Smooth muscle cell (in vitro differentiated cells): ENCODE data around the gene VMP1. TPM values are rescaled to one million over a fixed set of nuclear protein-coding genes. Genes with fewer than 3 reads are reported as not detected.

ENCODE experiments used
- DNase-seq: peaks from one replicate; lab custom pipeline; 2025; ENCODE audit not compliant: unreplicated experiment; lab: John Stamatoyannopoulos, UW
- H2AFZ ChIP-seq: fragments of 200-600 bp; sonication (generic); 2 replicates; pipeline ENCODE4 v1.6.0; 2016; ENCODE audit warnings: antibody characterized with exemption, low read depth, mild to moderate bottlenecking
- H3F3A ChIP-seq: fragments of 200-600 bp; sonication (generic); 2 replicates; pipeline ENCODE4 v1.6.0; 2017; ENCODE audit warnings: antibody characterized with exemption, low read depth
- H3K27ac ChIP-seq: fragments of 200-600 bp; sonication (generic); 2 replicates; pipeline ENCODE4 v1.5.1; 2016; ENCODE audit warnings: low read depth, mild to moderate bottlenecking
- H3K27me3 ChIP-seq: fragments of 200-600 bp; sonication (generic); 2 replicates; pipeline ENCODE4 v1.6.1; 2016; ENCODE audit warnings: low read depth, mild to moderate bottlenecking
- H3K36me3 ChIP-seq: fragments of 200-600 bp; sonication (generic); 2 replicates; pipeline ENCODE4 v1.5.1; 2016; ENCODE audit warnings: low read depth
- H3K4me1 ChIP-seq: fragments of 200-600 bp; sonication (generic); 2 replicates; pipeline ENCODE4 v1.5.1; 2016; ENCODE audit warnings: low read depth
- H3K4me2 ChIP-seq: fragments of 200-600 bp; sonication (generic); 2 replicates; pipeline ENCODE4 v1.6.0; 2016; ENCODE audit warnings: mild to moderate bottlenecking
- H3K4me3 ChIP-seq: fragments of 200-600 bp; sonication (generic); 2 replicates; pipeline ENCODE4 v1.5.1; 2016; ENCODE audit warnings: mild to moderate bottlenecking
- H3K79me2 ChIP-seq: fragments of 200-600 bp; sonication (generic); 2 replicates; pipeline ENCODE4 v1.6.0; 2016; ENCODE audit warnings: low read depth, mild to moderate bottlenecking
- H3K9ac ChIP-seq: fragments of 200-600 bp; sonication (generic); 2 replicates; pipeline ENCODE4 v1.6.0; 2016; ENCODE audit warnings: low read depth
- H3K9me3 ChIP-seq: fragments of 200-600 bp; sonication (generic); replicated peaks from 2 replicates; pipeline ENCODE4 v1.5.1; 2016; ENCODE audit warnings: low read depth
- H4K20me1 ChIP-seq: fragments of 200-600 bp; sonication (generic); 2 replicates; pipeline ENCODE4 v1.6.0; 2016; ENCODE audit warnings: low read depth
- WGBS: methylation state at CpG from one replicate; pipeline ENCODE4 v1.1.7; 2016; ENCODE audit warnings: low lambda C conversion rate; 5-methylcytosine and 5-hydroxymethylcytosine counted together
- polyA plus RNA-seq: library from polyadenylated mRNA; unstranded; fragments of >200 nt; fragmentation: Nextera tagmentation; extraction: Ambion mirVana; gene quantifications from 2 replicates; pipeline ENCODE4 v1.2.1, GENCODE V29; 2016
- total RNA-seq: library from RNA; depleted of rRNA; stranded (reverse); fragments of >200 nt; gene quantifications from 2 replicates; pipeline ENCODE4 v1.2.3, GENCODE V29; 2014
- TF ChIP-seq, protein P1 (sequence below): fragments of 200-600 bp; sonication (generic); IDR thresholded peaks from 2 replicates; pipeline ENCODE4 v1.5.1; 2017; ENCODE audit warnings: borderline replicate concordance, mild to moderate bottlenecking, antibody characterized with exemption; ENCODE audit not compliant: insufficient read depth, poor library complexity, severe bottlenecking

VMP1 gene
- total and polyA plus RNA-seq, 2 experiments from 2014 or later, result 102 to 545 TPM

DNA sequence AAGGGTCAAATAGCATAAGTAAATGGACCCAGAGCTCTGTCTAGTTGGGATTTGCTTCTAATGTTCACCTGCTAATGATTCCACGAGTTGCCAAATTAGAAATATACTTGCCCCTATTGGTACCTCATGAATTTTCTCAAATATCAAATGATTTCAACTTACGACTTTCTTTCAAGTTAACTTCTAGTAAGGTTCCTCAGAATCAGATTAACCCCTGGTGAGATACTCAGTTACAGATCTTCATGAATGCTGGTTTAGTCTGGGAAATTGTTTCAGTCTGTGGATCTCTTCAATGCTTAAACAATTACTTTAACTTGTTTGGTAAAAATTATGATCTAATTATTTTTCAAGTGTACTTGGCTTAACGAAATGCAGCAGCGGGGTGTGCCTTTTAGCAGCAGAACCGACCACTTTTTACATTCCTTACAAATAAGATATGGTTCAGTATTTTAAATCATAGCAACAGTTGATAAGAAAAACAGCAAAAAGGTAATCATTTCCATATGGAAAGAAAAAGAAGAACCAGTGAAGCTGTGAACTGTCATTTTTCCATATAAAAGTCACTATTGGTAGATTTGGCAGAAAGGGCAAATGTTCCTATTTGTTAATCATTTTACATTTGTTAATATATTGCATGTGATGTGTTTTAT, 150.8 kb downstream of the VMP1 start:
- no peak overlapping the region for H2AFZ ChIP-seq
- TF ChIP-seq, protein P1, sequence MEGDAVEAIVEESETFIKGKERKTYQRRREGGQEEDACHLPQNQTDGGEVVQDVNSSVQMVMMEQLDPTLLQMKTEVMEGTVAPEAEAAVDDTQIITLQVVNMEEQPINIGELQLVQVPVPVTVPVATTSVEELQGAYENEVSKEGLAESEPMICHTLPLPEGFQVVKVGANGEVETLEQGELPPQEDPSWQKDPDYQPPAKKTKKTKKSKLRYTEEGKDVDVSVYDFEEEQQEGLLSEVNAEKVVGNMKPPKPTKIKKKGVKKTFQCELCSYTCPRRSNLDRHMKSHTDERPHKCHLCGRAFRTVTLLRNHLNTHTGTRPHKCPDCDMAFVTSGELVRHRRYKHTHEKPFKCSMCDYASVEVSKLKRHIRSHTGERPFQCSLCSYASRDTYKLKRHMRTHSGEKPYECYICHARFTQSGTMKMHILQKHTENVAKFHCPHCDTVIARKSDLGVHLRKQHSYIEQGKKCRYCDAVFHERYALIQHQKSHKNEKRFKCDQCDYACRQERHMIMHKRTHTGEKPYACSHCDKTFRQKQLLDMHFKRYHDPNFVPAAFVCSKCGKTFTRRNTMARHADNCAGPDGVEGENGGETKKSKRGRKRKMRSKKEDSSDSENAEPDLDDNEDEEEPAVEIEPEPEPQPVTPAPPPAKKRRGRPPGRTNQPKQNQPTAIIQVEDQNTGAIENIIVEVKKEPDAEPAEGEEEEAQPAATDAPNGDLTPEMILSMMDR, result no peak
- H3K9me3 ChIP-seq, result no peaks in the 10 kb centered on the region
- no peaks in the 10 kb centered on the region for H3K36me3 ChIP-seq
- peak overlapping the region; percentile 26 for H3K9ac ChIP-seq
- no peak overlapping the region for H3K4me2 ChIP-seq
- WGBS, result 79% methylated on average over 5 of the region's 5 CpGs
- peaks cover 5% of the 10 kb centered on the region for H3K4me1 ChIP-seq
- no peak for DNase-seq
- H3K79me2 ChIP-seq, result no peaks in the 10 kb centered on the region
- no peaks in the 10 kb centered on the region for H4K20me1 ChIP-seq
- no peak overlapping the region for H3K4me3 ChIP-seq
- no peaks in the 10 kb centered on the region for H3K27me3 ChIP-seq
- peaks cover 11% of the 10 kb centered on the region for H3F3A ChIP-seq
- peak overlapping the region; percentile 30 for H3K27ac ChIP-seq

DNA sequence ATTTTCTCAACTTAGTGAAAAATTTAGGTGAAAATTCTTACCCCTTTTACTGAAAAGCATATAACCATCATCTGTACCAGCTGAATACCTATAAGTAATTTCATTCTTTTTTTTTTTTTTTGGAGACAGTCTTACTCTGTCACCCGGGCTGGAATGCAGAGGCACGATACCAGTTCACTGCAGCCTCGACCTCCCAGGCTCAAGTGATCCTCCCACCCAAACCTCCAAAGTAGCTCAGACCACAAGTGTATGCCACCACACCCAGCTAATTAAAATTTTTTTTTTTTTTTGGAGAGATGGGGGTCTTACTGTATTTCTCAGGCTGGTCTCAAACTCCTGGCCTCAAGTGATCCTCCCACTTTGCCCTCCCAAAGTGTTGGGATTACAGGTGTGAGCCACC, 151.5 kb downstream of the VMP1 start:
- H3K27ac ChIP-seq, result no peak overlapping the region
- WGBS, result 45% methylated on average over 3 of the region's 3 CpGs
- H3K9me3 ChIP-seq, result no peaks in the 10 kb centered on the region
- no peaks in the 10 kb centered on the region for H3K27me3 ChIP-seq
- no peak overlapping the region for H3K4me2 ChIP-seq
- no peak for DNase-seq
- H3K9ac ChIP-seq, result no peak overlapping the region
- H3K79me2 ChIP-seq, result no peaks in the 10 kb centered on the region
- no peaks in the 10 kb centered on the region for H3K36me3 ChIP-seq
- no peaks in the 10 kb centered on the region for H4K20me1 ChIP-seq
- H2AFZ ChIP-seq, result no peak overlapping the region
- peaks cover 5% of the 10 kb centered on the region for H3K4me1 ChIP-seq
- no peak overlapping the region for H3K4me3 ChIP-seq
- TF ChIP-seq, protein P1, result no peak
- peaks cover 11% of the 10 kb centered on the region for H3F3A ChIP-seq

DNA sequence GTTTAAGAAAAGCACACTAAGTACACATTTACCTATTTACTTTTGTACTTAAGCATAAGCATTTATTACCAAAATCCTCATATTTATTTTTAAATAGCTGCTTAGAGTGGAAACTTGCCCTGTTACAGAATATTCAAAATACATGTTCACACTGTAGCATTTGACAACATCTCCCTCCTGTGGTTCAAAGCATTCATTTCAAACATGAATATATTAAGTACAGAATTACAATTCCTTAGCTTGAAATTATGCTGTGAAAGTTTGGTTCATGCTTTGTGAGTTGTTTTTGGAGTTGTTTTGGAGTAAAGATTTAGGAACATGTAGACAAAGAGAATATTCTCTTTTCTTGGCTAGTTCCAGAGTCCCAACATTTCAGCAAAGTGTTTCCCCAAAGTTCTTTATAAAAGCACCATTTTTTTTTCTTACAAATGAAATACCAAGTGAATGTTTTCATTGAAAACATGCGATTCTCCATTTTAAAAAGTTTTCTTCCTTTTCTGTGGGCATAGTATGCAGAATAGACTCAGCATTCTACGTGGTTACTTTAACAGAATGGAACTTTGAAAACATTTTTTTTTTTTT, 152.1 kb downstream of the VMP1 start:
- no peak overlapping the region for H3K4me3 ChIP-seq
- no peak overlapping the region for H3K9ac ChIP-seq
- H3K79me2 ChIP-seq, result no peaks in the 10 kb centered on the region
- no peak for DNase-seq
- whole genome bisulfite sequencing, result 93% methylated on average over 2 of the region's 2 CpGs
- H3K36me3 ChIP-seq, result no peaks in the 10 kb centered on the region
- H3K27me3 ChIP-seq, result no peaks in the 10 kb centered on the region
- TF ChIP-seq, protein P1, result peak; percentile 63
- H3K4me2 ChIP-seq, result no peak overlapping the region
- peaks cover 5% of the 10 kb centered on the region for H3K4me1 ChIP-seq
- H2AFZ ChIP-seq, result no peak overlapping the region
- peaks cover 5% of the 10 kb centered on the region for H3F3A ChIP-seq
- H3K27ac ChIP-seq, result no peak overlapping the region
- no peaks in the 10 kb centered on the region for H3K9me3 ChIP-seq
- H4K20me1 ChIP-seq, result no peaks in the 10 kb centered on the region

DNA sequence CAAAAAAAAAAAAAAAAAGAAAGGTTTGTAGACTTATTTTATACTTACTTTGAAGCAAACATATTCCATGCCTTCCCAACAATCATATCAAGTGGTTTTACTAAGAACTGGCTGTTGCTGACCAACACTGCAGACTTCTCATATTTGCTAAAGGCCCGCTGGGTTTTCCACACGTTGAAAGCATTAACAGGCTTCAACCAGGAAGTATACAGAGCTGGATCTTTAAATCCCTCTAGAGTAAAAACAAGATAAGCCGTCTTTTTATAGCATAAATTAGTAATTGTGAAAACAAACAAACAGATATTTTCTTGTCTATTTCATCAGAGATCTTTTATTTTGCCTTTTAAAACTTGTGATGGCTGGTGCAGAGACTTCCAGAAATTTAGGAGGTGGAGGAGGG, 156.2 kb downstream of the VMP1 start:
- H3K36me3 ChIP-seq, result no peaks in the 10 kb centered on the region
- DNase-seq, result no peak

More for the DNA sequence above, 156.2 kb downstream of the VMP1 start:
- Histone ChIP-seq H3K4me2 (no peak overlapping the region), H3K9me3 (no peaks in the 10 kb centered on the region), H3K4me1 (no peaks in the 10 kb centered on the region), H3K27ac (peak overlapping the region; percentile 4), H2AFZ (no peak overlapping the region), H3K9ac (no peak overlapping the region), H3F3A (no peaks in the 10 kb centered on the region), H3K79me2 (no peaks in the 10 kb centered on the region), H3K27me3 (no peaks in the 10 kb centered on the region), H3K4me3 (no peak overlapping the region), H4K20me1 (no peaks in the 10 kb centered on the region)
- TF ChIP-seq, protein P1, result no peak
- 12% methylated on average over 3 of the region's 3 CpGs for WGBS
